GM19023 (cell line): ENCODE measurements around the gene COX4I2.

ENCODE experiments used
- ATAC-seq: cut with Tn5 transposase; IDR thresholded peaks from one replicate; pipeline ENCODE4 v1.9.1; 2021; ENCODE audit warnings: mild to moderate bottlenecking, moderate library complexity; ENCODE audit not compliant: unreplicated experiment

COX4I2 gene

GRCh38 chr20:31674895-31675827 is 37.4 kb downstream of the COX4I2 start:
- ATAC-seq: peak; percentile 56

GRCh38 chr20:31675828-31676608 is 38.3 kb downstream of the COX4I2 start:
- ATAC-seq: peak; percentile 42

- ATAC-seq: no peak
Measured at GRCh38 chr20:31676609-31676989, 38.9 kb downstream of the COX4I2 start.

GRCh38 chr20:31677553-31678260 is 40.0 kb downstream of the COX4I2 start:
- ATAC-seq: no peak

- no peak for ATAC-seq
Measured at GRCh38 chr20:31678389-31679356, 41.0 kb downstream of the COX4I2 start.

- ATAC-seq: no peak
Measured at GRCh38 chr20:31679357-31680285, 41.9 kb downstream of the COX4I2 start.

GRCh38 chr20:31680286-31681127 is 42.8 kb downstream of the COX4I2 start:
- ATAC-seq: no peak

- ATAC-seq: no peak
Measured at GRCh38 chr20:31681128-31681727, 43.5 kb downstream of the COX4I2 start.

GRCh38 chr20:31681769-31682168 is 44.1 kb downstream of the COX4I2 start:
- ATAC-seq: no peak

GRCh38 chr20:31682352-31682751 is 44.6 kb downstream of the COX4I2 start:
- no peak for ATAC-seq

- no peak for ATAC-seq
Measured at GRCh38 chr20:31682927-31683326, 45.2 kb downstream of the COX4I2 start.

GRCh38 chr20:31684153-31685015 is 46.7 kb downstream of the COX4I2 start:
- ATAC-seq: no peak

GRCh38 chr20:31685853-31686643 is 48.3 kb downstream of the COX4I2 start:
- ATAC-seq: no peak

GRCh38 chr20:31687777-31688176 is 50.1 kb downstream of the COX4I2 start:
- ATAC-seq: no peak

GRCh38 chr20:31689141-31689540 is 51.4 kb downstream of the COX4I2 start:
- no peak for ATAC-seq

GRCh38 chr20:31690124-31690666 is 52.5 kb downstream of the COX4I2 start:
- no peak for ATAC-seq
